HL-60 (cell line): ENCODE data around the gene RBMS3.

Experiments
- DNase-seq, 2 experiments: peaks; one replicate each; pipeline ENCODE4 v3.0.0-alpha.2; 2010 to 2020; ENCODE audit warnings: low read depth in 1 of 2, low spot score in 1 of 2
- H3K27ac ChIP-seq: fragments of 250-450 bp; sonication (Bioruptor Pico); replicated peaks from 2 replicates; pipeline ENCODE4 v1.5.1; 2020; ENCODE audit warnings: mild to moderate bottlenecking, moderate library complexity
- H3K27me3 ChIP-seq: fragments of 250-450 bp; sonication (Bioruptor Pico); 2 replicates; pipeline ENCODE4 v1.5.1; 2021; ENCODE audit warnings: mild to moderate bottlenecking, moderate library complexity; ENCODE audit not compliant: insufficient read depth, poor library complexity, severe bottlenecking
- H3K4me3 ChIP-seq: replicated peaks from 2 replicates; pipeline ENCODE4 v1.5.1; 2011; ENCODE audit warnings: mild to moderate bottlenecking, control low read depth, low read length; ENCODE audit not compliant: insufficient read depth
- GABPA ChIP-seq: IDR thresholded peaks from 2 replicates; pipeline ENCODE4 v1.6.1; 2012; ENCODE audit warnings: low read depth
- POLR2AphosphoS5 ChIP-seq: IDR thresholded peaks from 2 replicates; pipeline ENCODE4 v1.6.1; 2012; ENCODE audit warnings: low read depth
- REST ChIP-seq: IDR thresholded peaks from 2 replicates; pipeline ENCODE4 v1.6.1; 2012; ENCODE audit warnings: low read depth; ENCODE audit not compliant: insufficient replicate concordance
- SPI1 ChIP-seq: IDR thresholded peaks from 2 replicates; pipeline ENCODE4 v1.6.1; 2012; ENCODE audit warnings: low read depth, mild to moderate bottlenecking, borderline replicate concordance
- TF ChIP-seq, protein P1 (sequence below): IDR thresholded peaks from one replicate; pipeline ENCODE4 v1.5.1; 2011; ENCODE audit warnings: low read length, control low read depth, inconsistent platforms; ENCODE audit not compliant: insufficient read depth

Gene RBMS3

DNA sequence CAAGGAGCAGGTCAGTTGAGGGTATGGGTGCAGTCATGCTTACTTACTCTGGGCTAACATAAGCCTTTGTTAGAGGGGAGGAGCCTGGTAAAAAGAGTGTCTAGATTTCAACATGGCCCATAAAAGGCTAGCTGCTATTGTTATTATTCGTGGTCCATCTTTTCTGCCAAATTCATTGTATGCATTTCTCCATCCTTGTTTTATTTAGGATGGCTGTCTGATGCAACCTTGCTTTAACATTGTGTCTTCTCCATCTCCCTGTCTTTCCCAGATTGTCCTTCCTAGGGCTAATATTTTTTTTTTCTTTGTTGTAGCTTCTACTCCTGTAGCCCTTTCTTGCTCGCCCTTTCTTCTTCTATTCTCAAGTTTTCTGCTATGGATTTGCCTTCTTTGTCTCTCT, 12.6 kb downstream of the RBMS3 start:
- TF ChIP-seq POLR2AphosphoS5: no peak
- H3K27me3 ChIP-seq: no peaks in the 10 kb centered on the region
- no peak overlapping the region for H3K27ac ChIP-seq
- no peak overlapping the region for H3K4me3 ChIP-seq
- DNase-seq: no peak

DNA sequence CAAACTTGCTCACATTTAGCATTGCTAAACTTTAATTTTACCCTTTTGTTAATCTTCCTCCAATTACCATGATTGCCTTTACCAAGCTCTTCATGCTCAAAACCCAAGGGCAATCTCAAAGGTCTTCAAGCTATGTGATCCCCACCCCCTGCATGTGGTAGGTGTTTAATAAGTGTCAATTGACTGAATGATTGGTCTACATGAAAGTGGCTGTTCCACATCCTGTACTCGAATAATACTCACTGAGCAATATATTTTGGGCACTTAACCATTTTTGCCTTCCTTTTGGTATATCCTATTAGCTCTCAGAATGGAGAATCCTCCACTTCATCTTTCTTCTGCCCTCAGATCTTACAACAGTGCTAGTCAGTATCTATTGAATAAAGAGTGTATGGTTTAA, 17.1 kb downstream of the RBMS3 start:
- Histone ChIP-seq H3K27ac (no peak overlapping the region), H3K4me3 (no peak overlapping the region), H3K27me3 (no peaks in the 10 kb centered on the region)
- no peak for DNase-seq
- TF ChIP-seq POLR2AphosphoS5 (no peak), REST (no peak), SPI1 (no peak), GABPA (no peak)
- TF ChIP-seq, protein P1, sequence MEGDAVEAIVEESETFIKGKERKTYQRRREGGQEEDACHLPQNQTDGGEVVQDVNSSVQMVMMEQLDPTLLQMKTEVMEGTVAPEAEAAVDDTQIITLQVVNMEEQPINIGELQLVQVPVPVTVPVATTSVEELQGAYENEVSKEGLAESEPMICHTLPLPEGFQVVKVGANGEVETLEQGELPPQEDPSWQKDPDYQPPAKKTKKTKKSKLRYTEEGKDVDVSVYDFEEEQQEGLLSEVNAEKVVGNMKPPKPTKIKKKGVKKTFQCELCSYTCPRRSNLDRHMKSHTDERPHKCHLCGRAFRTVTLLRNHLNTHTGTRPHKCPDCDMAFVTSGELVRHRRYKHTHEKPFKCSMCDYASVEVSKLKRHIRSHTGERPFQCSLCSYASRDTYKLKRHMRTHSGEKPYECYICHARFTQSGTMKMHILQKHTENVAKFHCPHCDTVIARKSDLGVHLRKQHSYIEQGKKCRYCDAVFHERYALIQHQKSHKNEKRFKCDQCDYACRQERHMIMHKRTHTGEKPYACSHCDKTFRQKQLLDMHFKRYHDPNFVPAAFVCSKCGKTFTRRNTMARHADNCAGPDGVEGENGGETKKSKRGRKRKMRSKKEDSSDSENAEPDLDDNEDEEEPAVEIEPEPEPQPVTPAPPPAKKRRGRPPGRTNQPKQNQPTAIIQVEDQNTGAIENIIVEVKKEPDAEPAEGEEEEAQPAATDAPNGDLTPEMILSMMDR: no peak

DNA sequence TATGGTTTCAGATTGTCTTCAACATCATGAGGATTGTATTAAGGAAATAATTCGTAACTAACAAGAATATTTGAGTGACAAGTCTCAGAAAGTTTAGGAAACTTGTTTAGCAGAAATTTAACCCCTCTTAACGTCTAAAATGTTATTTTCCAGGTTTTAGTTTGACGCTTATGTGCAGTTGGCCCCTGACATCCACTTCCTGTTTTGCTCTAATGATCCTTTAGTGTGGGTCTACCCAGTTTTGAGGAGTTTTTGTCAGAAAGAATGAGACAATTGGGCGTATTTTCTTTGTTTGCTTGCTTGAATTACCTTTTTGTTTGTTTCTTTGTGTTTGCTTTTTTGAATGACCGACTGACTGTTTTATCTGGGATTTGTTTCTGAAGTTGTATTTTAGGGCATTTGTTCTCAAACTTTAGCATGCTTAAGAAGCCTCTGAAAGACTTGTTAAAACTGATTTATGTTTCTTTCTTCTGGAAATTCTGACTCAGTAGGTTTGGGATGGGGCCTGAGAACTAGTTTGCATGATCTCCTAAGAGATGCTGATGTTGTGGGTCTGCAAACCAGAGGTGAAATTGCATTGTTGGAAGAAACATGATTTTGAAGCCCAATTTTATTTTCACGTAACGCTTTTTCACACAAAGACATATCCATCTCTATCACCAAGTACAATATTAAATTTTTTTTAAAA, 20.6 kb downstream of the RBMS3 start:
- DNase-seq: no peak
- Histone ChIP-seq H3K4me3 (no peak overlapping the region), H3K27me3 (no peaks in the 10 kb centered on the region), H3K27ac (no peak overlapping the region)
- TF ChIP-seq SPI1 (peak; percentile 54; the same call in 1 of the 2 replicates), REST (no peak)

DNA sequence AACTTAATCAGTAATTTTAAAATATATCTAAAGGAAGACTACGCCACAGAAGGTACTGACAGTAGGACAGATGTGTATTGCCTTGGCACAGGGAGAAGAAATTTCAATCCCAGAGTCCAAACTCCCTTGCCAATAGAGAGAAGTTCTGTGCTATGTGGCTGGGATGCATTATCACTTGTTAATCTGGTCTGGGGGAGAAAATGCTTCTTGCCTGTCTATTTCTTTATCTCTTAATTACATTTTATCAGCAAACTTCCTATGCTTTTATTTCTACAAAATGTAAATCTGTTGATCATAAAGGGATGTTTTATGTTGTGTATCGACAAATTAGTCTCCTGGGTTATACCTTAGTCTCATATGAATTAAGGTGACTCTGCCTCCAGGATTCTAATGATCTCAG, 21.7 kb downstream of the RBMS3 start:
- H3K27ac ChIP-seq: no peak overlapping the region
- TF ChIP-seq GABPA (no peak), SPI1 (no peak), POLR2AphosphoS5 (no peak), REST (no peak)
- TF ChIP-seq, protein P1: no peak
- no peak for DNase-seq

More for the DNA sequence above, 21.7 kb downstream of the RBMS3 start:
- Histone ChIP-seq H3K4me3 (no peak overlapping the region), H3K27me3 (no peaks in the 10 kb centered on the region)
